ENCODE results near the gene SSR2.

- TF ChIP-seq, protein P1, sequence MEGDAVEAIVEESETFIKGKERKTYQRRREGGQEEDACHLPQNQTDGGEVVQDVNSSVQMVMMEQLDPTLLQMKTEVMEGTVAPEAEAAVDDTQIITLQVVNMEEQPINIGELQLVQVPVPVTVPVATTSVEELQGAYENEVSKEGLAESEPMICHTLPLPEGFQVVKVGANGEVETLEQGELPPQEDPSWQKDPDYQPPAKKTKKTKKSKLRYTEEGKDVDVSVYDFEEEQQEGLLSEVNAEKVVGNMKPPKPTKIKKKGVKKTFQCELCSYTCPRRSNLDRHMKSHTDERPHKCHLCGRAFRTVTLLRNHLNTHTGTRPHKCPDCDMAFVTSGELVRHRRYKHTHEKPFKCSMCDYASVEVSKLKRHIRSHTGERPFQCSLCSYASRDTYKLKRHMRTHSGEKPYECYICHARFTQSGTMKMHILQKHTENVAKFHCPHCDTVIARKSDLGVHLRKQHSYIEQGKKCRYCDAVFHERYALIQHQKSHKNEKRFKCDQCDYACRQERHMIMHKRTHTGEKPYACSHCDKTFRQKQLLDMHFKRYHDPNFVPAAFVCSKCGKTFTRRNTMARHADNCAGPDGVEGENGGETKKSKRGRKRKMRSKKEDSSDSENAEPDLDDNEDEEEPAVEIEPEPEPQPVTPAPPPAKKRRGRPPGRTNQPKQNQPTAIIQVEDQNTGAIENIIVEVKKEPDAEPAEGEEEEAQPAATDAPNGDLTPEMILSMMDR (IDR thresholded peaks at IDR 0.05) = no peak
- no peak for TF ChIP-seq POLR2A (IDR thresholded peaks at IDR 0.05)
Observed at GRCh38 chr1:155984341-155984740, 36.4 kb downstream of the SSR2 start.

All from uterus (tissue), 2 donors.